Measurements from ENCODE around the gene CD81.

CD81 gene

DNA sequence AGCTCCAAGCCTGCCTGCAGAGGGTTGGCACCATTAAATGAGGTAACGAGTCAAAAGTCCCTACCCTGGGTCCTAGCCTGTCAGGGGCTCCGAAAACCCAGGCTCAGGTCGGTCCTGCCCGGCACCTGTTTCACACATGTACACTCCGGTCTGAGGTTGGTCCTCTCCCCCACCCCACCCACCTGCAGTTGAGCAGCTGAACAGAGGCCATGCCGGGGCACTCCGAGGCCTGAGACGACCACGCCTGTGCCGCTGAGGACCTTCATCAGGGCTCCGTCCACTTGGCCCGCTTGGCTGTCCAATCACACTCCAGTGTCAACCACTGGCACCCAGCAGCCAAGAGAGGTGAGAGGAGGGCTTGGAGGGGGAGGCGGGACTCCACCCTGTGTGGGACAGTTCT, 25.0 kb downstream of the CD81 start:
- TF ChIP-seq, protein P1, sequence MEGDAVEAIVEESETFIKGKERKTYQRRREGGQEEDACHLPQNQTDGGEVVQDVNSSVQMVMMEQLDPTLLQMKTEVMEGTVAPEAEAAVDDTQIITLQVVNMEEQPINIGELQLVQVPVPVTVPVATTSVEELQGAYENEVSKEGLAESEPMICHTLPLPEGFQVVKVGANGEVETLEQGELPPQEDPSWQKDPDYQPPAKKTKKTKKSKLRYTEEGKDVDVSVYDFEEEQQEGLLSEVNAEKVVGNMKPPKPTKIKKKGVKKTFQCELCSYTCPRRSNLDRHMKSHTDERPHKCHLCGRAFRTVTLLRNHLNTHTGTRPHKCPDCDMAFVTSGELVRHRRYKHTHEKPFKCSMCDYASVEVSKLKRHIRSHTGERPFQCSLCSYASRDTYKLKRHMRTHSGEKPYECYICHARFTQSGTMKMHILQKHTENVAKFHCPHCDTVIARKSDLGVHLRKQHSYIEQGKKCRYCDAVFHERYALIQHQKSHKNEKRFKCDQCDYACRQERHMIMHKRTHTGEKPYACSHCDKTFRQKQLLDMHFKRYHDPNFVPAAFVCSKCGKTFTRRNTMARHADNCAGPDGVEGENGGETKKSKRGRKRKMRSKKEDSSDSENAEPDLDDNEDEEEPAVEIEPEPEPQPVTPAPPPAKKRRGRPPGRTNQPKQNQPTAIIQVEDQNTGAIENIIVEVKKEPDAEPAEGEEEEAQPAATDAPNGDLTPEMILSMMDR (conservative IDR thresholded peaks at IDR 0.05; ENCODE audit: low read depth, low read length) = no peak
- H3K4me3 ChIP-seq (ENCODE audit: low read depth, low read length) = peak overlapping the region; percentile 70
- DNase-seq (ENCODE audit: low read depth) = no peak

DNA sequence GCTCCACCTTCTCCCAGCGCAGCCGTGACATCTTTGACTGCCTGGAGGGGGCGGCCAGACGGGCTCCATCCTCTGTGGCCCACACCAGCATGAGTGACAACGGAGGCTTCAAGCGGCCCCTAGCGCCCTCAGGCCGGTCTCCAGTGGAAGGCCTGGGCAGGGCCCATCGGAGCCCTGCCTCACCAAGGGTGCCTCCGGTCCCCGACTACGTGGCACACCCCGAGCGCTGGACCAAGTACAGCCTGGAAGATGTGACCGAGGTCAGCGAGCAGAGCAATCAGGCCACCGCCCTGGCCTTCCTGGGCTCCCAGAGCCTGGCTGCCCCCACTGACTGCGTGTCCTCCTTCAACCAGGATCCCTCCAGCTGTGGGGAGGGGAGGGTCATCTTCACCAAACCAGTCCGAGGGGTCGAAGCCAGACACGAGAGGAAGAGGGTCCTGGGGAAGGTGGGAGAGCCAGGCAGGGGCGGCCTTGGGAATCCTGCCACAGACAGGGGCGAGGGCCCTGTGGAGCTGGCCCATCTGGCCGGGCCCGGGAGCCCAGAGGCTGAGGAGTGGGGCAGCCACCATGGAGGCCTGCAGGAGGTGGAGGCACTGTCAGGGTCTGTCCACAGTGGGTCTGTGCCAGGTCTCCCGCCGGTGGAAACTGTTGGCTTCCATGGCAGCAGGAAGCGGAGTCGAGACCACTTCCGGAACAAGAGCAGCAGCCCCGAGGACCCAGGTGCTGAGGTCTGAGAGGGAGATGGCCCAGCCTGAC, 26.0 kb downstream of the CD81 start:
- DNase-seq (ENCODE audit: low read depth) = no peak
- H3K4me3 ChIP-seq (ENCODE audit: low read depth, low read length) = no peak overlapping the region
- TF ChIP-seq, protein P1 (conservative IDR thresholded peaks at IDR 0.05; ENCODE audit: low read depth, low read length) = no peak

DNA sequence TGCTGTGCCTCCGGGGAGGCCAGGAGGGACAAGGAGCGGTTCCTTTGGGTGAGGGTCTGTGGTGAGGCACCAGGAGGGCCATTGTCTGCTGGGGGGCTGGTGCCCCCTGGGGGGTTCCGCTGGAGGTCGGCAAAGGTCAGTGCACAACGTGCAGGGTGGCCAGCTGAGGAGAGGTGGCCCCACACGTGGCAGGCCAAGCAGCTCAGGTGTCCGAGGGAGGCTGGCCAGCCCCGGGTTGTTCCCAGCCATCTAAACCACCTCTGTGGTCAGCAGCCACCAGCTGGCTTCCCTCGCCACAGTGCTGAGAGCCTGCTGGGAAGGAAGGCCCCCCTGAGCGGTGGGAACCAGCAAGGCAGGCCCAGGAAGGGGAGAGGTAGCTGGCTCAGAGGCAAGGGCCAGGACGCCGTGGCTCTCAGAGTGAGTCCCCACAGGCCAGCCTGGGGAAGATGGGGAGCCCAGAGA, 27.7 kb downstream of the CD81 start:
- DNase-seq (ENCODE audit: low read depth) = no peak
- no peak overlapping the region for H3K4me3 ChIP-seq (ENCODE audit: low read depth, low read length)
- TF ChIP-seq, protein P1 (conservative IDR thresholded peaks at IDR 0.05; ENCODE audit: low read depth, low read length) = no peak

DNA sequence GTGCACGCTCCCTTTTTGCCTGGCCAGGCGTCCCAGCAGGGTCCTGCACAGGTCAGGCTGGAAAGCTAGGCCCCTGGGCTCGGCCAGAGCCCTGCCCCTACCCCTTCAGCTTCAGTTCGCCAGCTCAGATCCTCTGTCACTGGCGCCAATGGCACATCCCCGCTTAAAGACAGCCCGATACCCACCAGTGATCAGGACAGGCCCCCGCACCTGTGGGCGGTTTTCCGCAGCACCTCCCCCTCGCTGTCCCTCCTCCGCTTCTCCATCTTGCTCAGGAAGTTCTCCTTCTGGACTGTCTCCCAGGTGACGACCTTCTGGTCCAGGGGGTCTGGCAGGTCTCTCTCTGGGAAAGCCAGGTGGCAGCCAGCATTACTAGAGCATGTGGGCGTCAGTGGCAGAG, 29.3 kb downstream of the CD81 start:
- no peak overlapping the region for H3K4me3 ChIP-seq (ENCODE audit: low read depth, low read length)
- TF ChIP-seq, protein P1 (conservative IDR thresholded peaks at IDR 0.05; ENCODE audit: low read depth, low read length) = no peak
- no peak for DNase-seq (ENCODE audit: low read depth)

DNA sequence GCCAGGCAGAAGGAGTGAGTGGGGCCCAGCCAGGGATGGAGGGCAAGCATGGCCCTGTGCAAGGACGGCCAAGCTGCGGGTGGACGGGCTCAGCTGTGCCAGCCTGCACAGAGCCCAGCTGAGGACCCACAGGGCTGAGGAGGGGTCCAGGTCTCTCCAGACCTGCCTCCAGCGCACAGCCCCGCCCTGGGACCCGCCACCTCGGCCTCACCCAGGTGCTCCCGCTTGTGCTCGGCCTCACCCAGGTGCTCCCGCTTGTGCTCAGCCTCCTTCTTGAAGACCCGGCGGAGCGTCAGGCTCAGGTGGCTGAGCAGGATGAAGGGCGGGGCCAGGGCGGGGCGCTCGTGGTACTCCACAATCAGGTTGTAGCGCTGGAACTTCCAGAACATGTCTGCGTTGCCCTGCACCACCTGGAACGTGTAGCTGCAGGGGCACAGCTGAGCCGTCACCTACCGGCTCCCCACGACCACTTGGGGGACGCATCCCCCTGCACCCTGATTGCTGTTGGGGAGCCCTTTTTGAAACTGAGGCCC, 29.8 kb downstream of the CD81 start:
- DNase-seq (ENCODE audit: low read depth) = no peak
- TF ChIP-seq, protein P1 (conservative IDR thresholded peaks at IDR 0.05; ENCODE audit: low read depth, low read length) = no peak
- no peak overlapping the region for H3K4me3 ChIP-seq (ENCODE audit: low read depth, low read length)

DNA sequence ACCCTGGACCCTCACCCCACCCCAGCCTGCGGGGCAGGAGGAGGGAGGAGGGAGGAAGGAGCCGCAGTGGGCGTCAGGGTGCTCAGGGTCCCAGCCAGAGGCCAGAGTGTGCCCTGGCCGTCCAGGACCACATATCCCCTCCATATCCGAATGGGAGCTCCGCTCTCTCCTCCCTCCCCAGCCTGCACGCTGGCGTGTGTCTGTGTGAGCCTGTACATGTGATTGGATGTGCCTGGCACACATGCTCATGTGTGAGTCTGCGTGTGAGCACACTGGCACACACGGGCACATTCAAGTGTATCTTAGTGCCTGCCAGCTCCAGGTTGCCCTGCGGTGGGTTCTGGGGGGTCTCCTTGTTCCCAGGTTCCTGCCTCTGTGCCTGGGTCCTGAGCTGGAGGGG, 31.6 kb downstream of the CD81 start:
- TF ChIP-seq, protein P1 (conservative IDR thresholded peaks at IDR 0.05; ENCODE audit: low read depth, low read length) = no peak
- no peak overlapping the region for H3K4me3 ChIP-seq (ENCODE audit: low read depth, low read length)

DNA sequence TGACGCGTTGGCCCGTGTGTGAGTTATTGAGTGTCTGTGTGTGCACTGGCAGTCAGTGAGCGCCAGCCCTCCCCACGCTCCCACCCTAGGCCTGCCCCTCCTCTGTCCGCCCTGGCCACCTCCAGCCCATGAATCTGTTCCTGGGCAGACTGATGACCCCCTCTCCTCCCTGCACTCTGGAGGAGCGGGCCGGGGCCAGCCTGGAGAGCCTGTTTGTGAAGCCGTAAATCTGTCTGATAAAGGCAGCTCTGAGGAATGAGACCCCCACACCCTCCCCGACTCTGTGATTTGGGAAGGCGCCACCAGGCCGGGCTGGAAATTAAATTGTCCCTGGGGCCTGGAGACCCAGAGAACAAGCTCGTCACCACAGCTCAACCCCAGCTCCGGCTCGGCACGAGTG, 32.0 kb downstream of the CD81 start:
- no peak overlapping the region for H3K4me3 ChIP-seq (ENCODE audit: low read depth, low read length)
- no peak for DNase-seq (ENCODE audit: low read depth)
- TF ChIP-seq, protein P1 (conservative IDR thresholded peaks at IDR 0.05; ENCODE audit: low read depth, low read length) = no peak

More for the DNA sequence above, 31.6 kb downstream of the CD81 start:
- no peak for DNase-seq (ENCODE audit: low read depth)

Data from choroid plexus epithelial cell (primary cell).